NOMO-1 treated with dmso at 0.1 percent for 144 hours (cell line): ENCODE measurements around the gene CUX1.

Experiments
- DNase-seq: peaks from one replicate; lab custom pipeline; 2025; ENCODE audit not compliant: unreplicated experiment; lab: John Stamatoyannopoulos, UW

Gene CUX1

GRCh38 chr7:101952355-101953247 is 135.2 kb downstream of the CUX1 start:
- DNase-seq, result no peak

GRCh38 chr7:101953248-101953819 is 135.9 kb downstream of the CUX1 start:
- peak; percentile 65 for DNase-seq

GRCh38 chr7:101954499-101954898 is 137.1 kb downstream of the CUX1 start:
- DNase-seq, result no peak

GRCh38 chr7:101956130-101956529 is 138.7 kb downstream of the CUX1 start:
- DNase-seq, result no peak

GRCh38 chr7:101957744-101958525 is 140.5 kb downstream of the CUX1 start:
- DNase-seq, result no peak

- no peak for DNase-seq
Measured at GRCh38 chr7:101959342-101959741, 141.9 kb downstream of the CUX1 start.

- no peak for DNase-seq
Measured at GRCh38 chr7:101959829-101960228, 142.4 kb downstream of the CUX1 start.

- DNase-seq, result no peak
Measured at GRCh38 chr7:101960323-101960722, 142.9 kb downstream of the CUX1 start.

- no peak for DNase-seq
Measured at GRCh38 chr7:101960985-101961708, 143.7 kb downstream of the CUX1 start.

- no peak for DNase-seq
Measured at GRCh38 chr7:101961811-101962210, 144.4 kb downstream of the CUX1 start.

- no peak for DNase-seq
Measured at GRCh38 chr7:101963693-101964092, 146.3 kb downstream of the CUX1 start.

GRCh38 chr7:101964680-101965452 is 147.4 kb downstream of the CUX1 start:
- no peak for DNase-seq

GRCh38 chr7:101968720-101969466 is 151.5 kb downstream of the CUX1 start:
- DNase-seq, result no peak

GRCh38 chr7:101969997-101970585 is 152.7 kb downstream of the CUX1 start:
- DNase-seq, result no peak

GRCh38 chr7:101970801-101971200 is 153.4 kb downstream of the CUX1 start:
- no peak for DNase-seq

GRCh38 chr7:101971457-101971856 is 154.0 kb downstream of the CUX1 start:
- DNase-seq, result no peak

GRCh38 chr7:101972627-101973026 is 155.2 kb downstream of the CUX1 start:
- no peak for DNase-seq

- no peak for DNase-seq
Measured at GRCh38 chr7:101973130-101973529, 155.7 kb downstream of the CUX1 start.

- no peak for DNase-seq
Measured at GRCh38 chr7:101974393-101974792, 157.0 kb downstream of the CUX1 start.
